Spleen (tissue), 11 donors: ENCODE results near the gene DHRS2. TPM values are rescaled to one million over a fixed set of nuclear protein-coding genes. Genes with fewer than 3 reads are reported as not detected.

Experiments
- DNase-seq: peaks from one replicate; pipeline ENCODE4 v3.0.0-alpha.2; 2020
- H3K27ac ChIP-seq, 8 donors: fragments of 200-600 bp; sonication (generic) in 7 of 8; 1 replicate in 4 of 8; 2 replicates in 4 of 8; pipeline versions ENCODE4 v1.5.0 to v1.8.0; 2016 to 2021; ENCODE audit warnings: inconsistent platforms in 4 of 8, mild to moderate bottlenecking in 4 of 8, moderate library complexity in 1 of 8
- H3K27me3 ChIP-seq, 7 donors: fragments of 200-600 bp; sonication (generic) in 6 of 7; replicated peaks in 1 of 7; 1 replicate in 4 of 7; 2 replicates in 3 of 7; pipeline versions ENCODE4 v1.5.0 to v1.8.0; 2016 to 2021; ENCODE audit warnings: inconsistent platforms in 3 of 7, mild to moderate bottlenecking in 1 of 7
- H3K36me3 ChIP-seq, 6 donors: fragments of 200-600 bp; sonication (generic) in 5 of 6; 1 replicate in 4 of 6; 2 replicates in 2 of 6; pipeline versions ENCODE4 v1.5.0 to v1.8.0; 2016 to 2021; ENCODE audit warnings: inconsistent platforms in 2 of 6
- H3K4me1 ChIP-seq, 6 donors: fragments of 200-600 bp; sonication (generic) in 5 of 6; 1 replicate in 3 of 6; 2 replicates in 3 of 6; pipeline versions ENCODE4 v1.5.0 to v1.8.0; 2016 to 2021; ENCODE audit warnings: inconsistent platforms in 3 of 6
- H3K4me3 ChIP-seq, 8 donors: fragments of 200-600 bp; sonication (generic) in 7 of 8; 1 replicate in 4 of 8; 2 replicates in 4 of 8; pipeline versions ENCODE4 v1.5.0 to v1.8.0; 2016 to 2021; ENCODE audit warnings: inconsistent platforms in 4 of 8, mild to moderate bottlenecking in 4 of 8, moderate library complexity in 2 of 8
- H3K9me3 ChIP-seq, 8 donors: fragments of 200-600 bp; sonication (generic) in 7 of 8; 1 replicate in 4 of 8; 2 replicates in 4 of 8; pipeline versions ENCODE4 v1.5.0 to v1.8.0; 2016 to 2021; ENCODE audit warnings: inconsistent platforms in 4 of 8
- POLR2A ChIP-seq, 3 donors: fragments of 450-650 bp; IDR thresholded peaks; one replicate each; pipeline ENCODE4 v1.5.1; 2017; ENCODE audit warnings: antibody characterized with exemption in 3 of 3, mild to moderate bottlenecking in 1 of 3
- POLR2AphosphoS5 ChIP-seq, 3 donors: sonication (generic); formaldehyde crosslinking; IDR thresholded peaks; one replicate each; pipeline ENCODE4 v1.5.1; 2017; ENCODE audit warnings: antibody characterized with exemption in 3 of 3
- WGBS, 5 donors: extraction: QIAGEN DNeasy Blood & Tissue Kit in 3 of 5; methylation state at CpG; one replicate each; pipeline versions ENCODE4 v1.1.5 to v1.1.7; 2013 to 2018; 5-methylcytosine and 5-hydroxymethylcytosine counted together
- intact Hi-C: fragments of 100-400 bp; cut with DNase I; formaldehyde crosslinking; loops from one replicate; pipeline ENCODE4 v1.15.0; 2023; ENCODE audit warnings: low total_unique reads
- polyA plus RNA-seq, 3 donors: library from polyadenylated mRNA; stranded (reverse); fragments of 200-250 nt; gene quantifications; one replicate each; pipeline ENCODE4 v1.2.1, GENCODE V29; 2013
- total RNA-seq, 7 donors: library from RNA; depleted of rRNA in 3 of 7; stranded (reverse); fragments of >200 nt in 3 of 7; fragmentation: NEBNext Ultra II Directional in 4 of 7; extraction: Animal tissue kit (Norgen Biotek cat#: 25700) in 4 of 7; gene quantifications; one replicate each; pipeline versions ENCODE4 v1.1.0 to v1.2.1, GENCODE V29; 2016 to 2021
- TF ChIP-seq, protein P1 (sequence below), 11 experiments: fragments of 200-600 bp in 7 of 11; fragments of 450-650 bp in 4 of 11; sonication (generic) in 4 of 11; IDR thresholded peaks in 8 of 11; conservative IDR thresholded peaks in 3 of 11; 1 replicate in 7 of 11; 2 replicates in 4 of 11; pipeline versions ENCODE4 v1.4.0 to v1.8.0; 2016 to 2021; ENCODE audit warnings: antibody characterized with exemption in 11 of 11, inconsistent platforms in 4 of 11, mild to moderate bottlenecking in 1 of 11
- donor health status: healthy with polysubstance abuse.
- donor health status: DM: no; HTN: no; CAD: no; lungs with moderate emphysema.
- donor health status: DM: no; HTN: no; CAD: no.
- donor health status: Bipolar disorder and iron deficiency.
- donor health status: healthy.
- donor health status: DM: no; HTN: no; CAD: no.
- donor health status: DM: yes; HTN: yes; CAD: no.

Gene DHRS2
- total and polyA plus RNA-seq, 10 donors: 3.3 to 30.6 (median 14.1) TPM

DNA sequence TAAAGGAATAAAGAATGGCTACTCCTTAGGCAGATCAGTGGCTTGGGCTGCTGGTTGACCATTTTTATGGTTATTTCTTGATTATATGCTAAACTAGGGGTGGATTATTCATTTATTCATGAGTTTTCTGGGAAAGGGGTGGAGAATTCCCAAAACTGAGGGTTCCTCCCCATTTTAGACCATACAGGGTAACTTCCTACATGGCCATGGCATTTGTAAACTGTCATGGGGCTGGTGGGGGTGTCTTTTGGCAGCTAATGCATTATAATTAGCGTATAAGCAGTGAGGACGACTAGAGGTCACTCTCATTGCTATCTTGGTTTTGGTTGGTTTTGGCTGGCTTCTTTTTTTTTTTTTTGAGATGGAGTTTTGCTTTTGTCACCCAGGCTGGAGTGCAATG, 32.0 kb upstream of the DHRS2 start:
- Histone ChIP-seq H3K27me3 (no peaks in the 10 kb centered on the region), H3K4me3 (no peak overlapping the region), H3K9me3 (peaks cover 0 to 10% (median 6%) of the 10 kb centered on the region in 8 donors), H3K27ac (no peak overlapping the region), H3K4me1 (no peaks in the 10 kb centered on the region), H3K36me3 (no peaks in the 10 kb centered on the region)
- no peak for DNase-seq
- 76 to 92% (median 83%) methylated on average over 2 of the region's 2 CpGs for WGBS, 5 donors
- intact Hi-C loops: no loop called here
- TF ChIP-seq POLR2AphosphoS5 (IDR thresholded peaks at IDR 0.05) (no peak), POLR2A (IDR thresholded peaks at IDR 0.05) (no peak)
- TF ChIP-seq, protein P1, sequence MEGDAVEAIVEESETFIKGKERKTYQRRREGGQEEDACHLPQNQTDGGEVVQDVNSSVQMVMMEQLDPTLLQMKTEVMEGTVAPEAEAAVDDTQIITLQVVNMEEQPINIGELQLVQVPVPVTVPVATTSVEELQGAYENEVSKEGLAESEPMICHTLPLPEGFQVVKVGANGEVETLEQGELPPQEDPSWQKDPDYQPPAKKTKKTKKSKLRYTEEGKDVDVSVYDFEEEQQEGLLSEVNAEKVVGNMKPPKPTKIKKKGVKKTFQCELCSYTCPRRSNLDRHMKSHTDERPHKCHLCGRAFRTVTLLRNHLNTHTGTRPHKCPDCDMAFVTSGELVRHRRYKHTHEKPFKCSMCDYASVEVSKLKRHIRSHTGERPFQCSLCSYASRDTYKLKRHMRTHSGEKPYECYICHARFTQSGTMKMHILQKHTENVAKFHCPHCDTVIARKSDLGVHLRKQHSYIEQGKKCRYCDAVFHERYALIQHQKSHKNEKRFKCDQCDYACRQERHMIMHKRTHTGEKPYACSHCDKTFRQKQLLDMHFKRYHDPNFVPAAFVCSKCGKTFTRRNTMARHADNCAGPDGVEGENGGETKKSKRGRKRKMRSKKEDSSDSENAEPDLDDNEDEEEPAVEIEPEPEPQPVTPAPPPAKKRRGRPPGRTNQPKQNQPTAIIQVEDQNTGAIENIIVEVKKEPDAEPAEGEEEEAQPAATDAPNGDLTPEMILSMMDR (IDR thresholded peaks at IDR 0.05 in 8 of 11, conservative IDR thresholded peaks at IDR 0.05 in 3 of 11): no peak

DNA sequence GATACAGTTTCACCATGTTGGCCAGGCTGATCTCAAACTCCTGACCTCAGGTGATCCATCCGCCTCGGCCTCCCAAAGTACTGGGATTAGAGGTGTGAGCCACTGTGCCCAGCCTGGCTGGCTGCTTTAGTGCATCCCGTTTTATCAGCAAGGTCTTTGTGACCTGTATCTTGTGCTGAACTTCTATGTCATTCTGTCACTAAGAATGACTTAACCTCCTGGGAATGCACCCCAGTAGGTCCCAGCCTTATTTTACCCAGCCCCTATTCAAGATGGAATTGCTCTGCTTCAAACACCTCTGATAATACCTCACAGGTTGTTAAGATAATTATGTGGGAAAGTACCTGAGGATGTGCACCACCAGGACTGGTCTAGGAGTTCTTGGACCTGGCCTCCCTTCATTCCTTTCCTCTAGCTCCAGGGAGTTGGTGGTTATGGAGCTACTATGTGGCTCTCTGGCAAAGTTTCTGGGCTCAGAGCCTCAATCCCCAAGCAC, 31.4 kb upstream of the DHRS2 start:
- TF ChIP-seq, protein P1 (IDR thresholded peaks at IDR 0.05 in 8 of 11, conservative IDR thresholded peaks at IDR 0.05 in 3 of 11): no peak
- Histone ChIP-seq H3K4me3 (no peak overlapping the region), H3K27me3 (no peaks in the 10 kb centered on the region), H3K9me3 (peaks cover 0 to 4% (median under 1%) of the 10 kb centered on the region in 8 donors), H3K4me1 (peaks cover 0 to 2% (median under 1%) of the 10 kb centered on the region in 6 donors), H3K27ac (no peak overlapping the region), H3K36me3 (no peaks in the 10 kb centered on the region)
- intact Hi-C loops: no loop called here
- no peak for DNase-seq
- WGBS, 5 donors: 80 to 93% (median 88%) methylated on average over 3 of the region's 3 CpGs

DNA sequence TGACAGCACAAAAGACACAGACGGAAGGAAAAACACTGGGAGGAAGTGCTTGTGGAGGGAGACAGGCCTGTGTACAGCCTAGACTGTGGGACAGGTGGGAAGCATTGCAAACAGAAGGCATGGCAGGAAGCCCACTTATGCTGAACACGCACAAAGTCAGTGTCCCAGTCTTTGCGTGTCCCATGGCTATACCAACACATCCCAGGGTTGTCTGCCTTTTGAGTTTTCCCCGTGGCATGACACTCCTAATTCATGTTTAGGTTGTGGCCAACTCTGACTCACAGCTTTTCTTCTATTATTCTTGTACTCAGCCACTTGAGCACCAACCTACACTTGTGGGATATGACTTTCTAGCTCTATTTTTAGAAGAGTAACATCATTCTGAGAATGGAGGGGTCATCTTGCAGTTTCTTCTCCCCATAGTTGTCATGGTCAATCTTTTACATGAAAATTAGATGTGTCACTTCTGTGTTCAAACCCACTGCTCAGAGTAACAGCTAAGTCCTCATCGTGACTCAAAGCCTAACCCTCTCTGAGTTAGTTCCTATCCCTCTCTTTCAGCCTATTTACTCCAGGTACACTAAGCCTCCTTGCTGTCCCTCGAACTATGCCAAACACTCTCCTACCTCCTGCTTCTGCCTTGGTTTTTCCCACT, 30.1 kb upstream of the DHRS2 start:
- Histone ChIP-seq H3K36me3 (no peaks in the 10 kb centered on the region), H3K9me3 (no peaks in the 10 kb centered on the region), H3K4me1 (peaks cover 0 to 14% (median 11%) of the 10 kb centered on the region in 6 donors), H3K4me3 (no peak overlapping the region), H3K27me3 (no peaks in the 10 kb centered on the region), H3K27ac (no peak overlapping the region)
- no peak for DNase-seq
- WGBS, 5 donors: 54 to 70% (median 58%) methylated on average over 6 of the region's 6 CpGs
- intact Hi-C loops: no loop called here
- TF ChIP-seq, protein P1 (IDR thresholded peaks at IDR 0.05 in 8 of 11, conservative IDR thresholded peaks at IDR 0.05 in 3 of 11): no peak
- TF ChIP-seq POLR2A (IDR thresholded peaks at IDR 0.05): no peak
- TF ChIP-seq POLR2AphosphoS5 (IDR thresholded peaks at IDR 0.05): no peak

DNA sequence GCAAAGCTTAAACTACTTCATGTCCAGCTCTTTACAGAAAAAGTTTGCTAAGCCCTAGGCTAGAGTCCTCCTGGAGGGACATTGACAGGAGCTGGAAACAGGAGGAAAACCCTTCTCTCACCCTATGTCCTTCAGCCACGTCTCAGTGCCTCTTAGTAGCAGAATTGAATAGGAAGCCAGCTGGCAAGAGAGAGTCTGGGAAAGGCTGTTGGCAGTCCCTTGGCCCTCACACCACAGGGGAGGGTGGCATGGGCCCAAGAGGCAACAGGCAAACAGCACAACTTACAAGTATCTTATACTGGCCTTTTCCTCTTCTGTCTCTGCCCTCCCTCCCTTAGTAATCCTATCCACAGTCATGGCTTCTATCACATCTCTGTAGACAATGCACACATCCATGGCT, 27.7 kb upstream of the DHRS2 start:
- 31 to 93% (median 48%) methylated on average over 1 of the region's 1 CpG for WGBS, 5 donors
- TF ChIP-seq, protein P1 (IDR thresholded peaks at IDR 0.05 in 8 of 11, conservative IDR thresholded peaks at IDR 0.05 in 3 of 11): no peak
- no peak for DNase-seq

More for the DNA sequence above, 27.7 kb upstream of the DHRS2 start:
- intact Hi-C loops: no loop called here
- no peak overlapping the region for H3K4me3 ChIP-seq
- H3K36me3 ChIP-seq: no peaks in the 10 kb centered on the region
- no peaks in the 10 kb centered on the region for H3K27me3 ChIP-seq
- no peak overlapping the region for H3K27ac ChIP-seq
- no peaks in the 10 kb centered on the region for H3K9me3 ChIP-seq
- H3K4me1 ChIP-seq: peaks cover 0 to 15% (median 11%) of the 10 kb centered on the region in 6 donors
